Mammary microvascular endothelial cell (primary cell): Measurements from ENCODE around the gene NAA35. TPM values are rescaled to one million over a fixed set of nuclear protein-coding genes. Genes with fewer than 3 reads are reported as not detected.

ENCODE experiments used
- total RNA-seq: library from RNA; depleted of rRNA; stranded (reverse); fragments of >200 nt; gene quantifications from 2 replicates; pipeline ENCODE4 v1.2.3, GENCODE V29; 2015

Gene NAA35
- total RNA-seq = 12.1 and 14.3 TPM in 2 replicates

DNA sequence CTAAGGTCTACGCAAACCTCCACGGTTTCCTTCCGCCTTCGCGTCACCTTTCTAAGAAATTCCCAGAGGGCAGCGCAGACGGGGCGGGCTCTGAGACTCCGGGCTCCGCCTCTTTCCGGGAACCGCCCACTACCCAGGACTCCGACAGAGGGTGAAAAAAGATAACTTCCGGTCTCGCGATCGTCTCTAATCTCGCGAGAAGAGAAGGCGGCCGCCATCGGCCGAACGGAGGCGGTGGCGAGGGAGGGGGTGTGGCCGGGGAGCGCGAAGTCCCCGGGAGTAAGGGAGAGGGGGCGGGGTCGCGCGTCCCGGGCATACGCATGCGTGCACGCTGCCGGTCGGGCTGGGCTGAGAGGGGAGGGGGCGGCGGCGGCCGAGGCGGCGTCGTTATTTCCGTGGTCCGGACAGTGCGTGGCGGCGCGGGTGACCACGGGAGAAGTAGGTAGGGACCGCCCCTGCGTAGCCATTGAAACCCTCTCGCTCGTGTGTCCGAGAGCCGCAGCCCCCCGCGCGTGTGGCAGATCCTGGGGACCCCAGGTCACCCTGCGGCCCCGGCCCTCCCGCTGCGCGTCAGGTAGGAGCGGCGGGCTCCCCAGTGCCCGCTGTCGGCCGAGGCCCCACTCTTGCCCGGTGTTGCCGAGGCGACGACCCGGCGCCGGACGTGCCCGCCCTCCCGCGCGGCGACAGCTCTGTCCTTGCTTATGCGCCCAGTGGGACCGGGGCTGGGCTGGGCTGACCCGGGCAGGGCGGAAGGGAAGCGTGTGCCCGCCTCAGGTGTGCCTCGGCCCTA, at the start of gene NAA35:
Gene NAA35 (plus strand): TSS at position 315 of the 790 bp plus-strand sequence. CDS start 1,014 bp downstream, outside the sequence.

Other genes with a start within 250 kb of the NAA35 start
- gene AGTPBP1, start 199.2 kb upstream of the NAA35 start, total RNA-seq = 11.1 and 11.4 TPM in 2 replicates
- 61.2 and 65.8 TPM in 2 replicates for gene GOLM1, start 158.4 kb downstream of the NAA35 start, total RNA-seq